Measurements from ENCODE around the gene MYOCD.

Gene MYOCD

GRCh38 chr17:12721581-12721980 lies 55.9 kb downstream of the MYOCD start:
- DNase-seq = no peak

- DNase-seq = no peak
Observed at GRCh38 chr17:12722282-12722681, 56.6 kb downstream of the MYOCD start.

DNA sequence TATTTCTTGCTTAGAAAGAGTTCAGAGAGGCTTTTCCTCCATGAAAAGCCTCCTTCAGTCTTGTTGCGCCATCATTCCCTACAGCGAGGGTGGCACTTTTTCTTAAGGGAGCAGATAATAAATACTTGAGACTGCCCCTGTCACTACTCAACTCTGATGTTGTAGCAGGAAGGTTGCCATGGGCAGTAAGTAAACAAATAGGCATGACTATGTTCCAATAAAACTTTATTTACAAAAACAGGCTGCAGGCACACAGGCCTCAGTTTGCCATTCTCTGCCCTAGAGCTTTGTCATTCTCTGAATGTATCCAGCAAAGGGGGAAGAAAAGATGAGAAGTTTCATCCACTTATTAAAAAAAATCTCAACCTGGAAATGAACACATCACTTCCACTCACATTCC lies 60.4 kb downstream of the MYOCD start:
- DNase-seq = no peak

DNA sequence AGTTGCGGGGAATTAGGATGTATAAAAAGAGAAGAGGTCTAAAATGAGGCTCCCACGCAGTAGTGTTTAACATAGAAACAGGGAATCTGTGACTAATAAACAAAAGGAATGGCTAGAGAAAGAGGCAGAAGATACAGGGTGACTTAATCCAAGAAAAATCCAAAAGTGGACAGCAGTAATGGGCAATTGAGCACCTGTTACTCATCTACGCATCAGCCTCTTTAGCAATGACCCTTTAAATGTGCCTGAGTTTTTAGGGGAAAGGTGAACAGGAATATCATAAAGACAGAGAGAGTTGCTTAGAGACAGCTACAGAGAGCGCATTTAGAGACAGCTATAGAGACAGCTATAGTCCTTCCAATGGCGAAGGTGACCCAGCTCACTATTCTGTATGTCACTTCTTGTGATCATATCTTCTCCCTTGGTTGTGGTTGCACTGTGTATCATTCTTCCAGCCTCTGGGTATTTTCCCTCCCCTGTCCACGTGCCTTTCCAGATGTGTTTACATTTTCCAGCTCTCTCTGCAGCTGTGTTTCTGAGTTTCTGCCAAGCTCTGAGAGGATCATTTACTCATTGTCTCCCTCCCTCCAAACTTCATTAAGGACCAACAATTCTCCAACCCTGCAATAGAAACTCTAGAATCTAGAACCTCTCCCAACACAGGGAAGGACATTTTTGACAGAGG lies 61.5 kb downstream of the MYOCD start:
- no peak for DNase-seq

DNA sequence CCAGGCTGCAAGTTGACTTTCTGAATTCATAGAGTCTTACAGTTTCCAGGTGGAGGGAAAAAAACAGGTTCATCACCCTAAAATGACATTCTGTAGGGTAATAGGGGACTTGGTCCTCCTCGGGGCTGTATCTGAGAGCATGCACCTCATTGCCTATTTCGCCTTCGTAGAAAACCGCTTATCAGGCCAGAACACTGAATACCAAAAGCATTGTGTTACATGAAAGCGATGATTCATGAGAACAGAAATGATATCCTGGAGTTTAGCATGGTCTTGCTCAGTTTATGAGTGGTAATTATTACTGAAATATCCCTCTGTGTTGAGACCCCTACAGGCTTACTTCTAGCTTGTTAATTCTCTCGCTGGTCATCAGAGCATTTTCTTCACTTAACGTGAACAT lies 62.2 kb downstream of the MYOCD start:
- DNase-seq = no peak

DNA sequence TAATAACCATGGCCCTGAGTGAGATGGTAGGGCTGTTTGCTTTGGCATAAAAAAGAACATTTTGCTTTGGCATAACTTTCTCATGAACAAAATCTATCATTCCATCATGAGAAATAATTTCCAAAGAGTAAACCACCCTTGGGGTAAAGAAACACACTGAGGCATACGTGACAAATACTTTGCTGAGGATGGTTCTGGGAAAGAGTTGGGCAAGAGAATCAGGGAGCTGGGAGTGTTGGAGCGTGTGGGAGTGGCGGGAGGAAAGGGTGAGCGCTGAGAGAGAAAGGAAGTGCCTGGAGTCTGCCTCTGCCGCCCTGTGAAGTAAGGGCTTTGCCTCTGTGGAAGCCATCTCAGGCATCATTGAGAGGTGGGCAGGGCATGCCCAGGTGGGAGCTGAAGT lies 63.4 kb downstream of the MYOCD start:
- no peak for DNase-seq

- no peak for DNase-seq
Observed at GRCh38 chr17:12730421-12730820, 64.7 kb downstream of the MYOCD start.

GRCh38 chr17:12730931-12731521 lies 65.3 kb downstream of the MYOCD start:
- no peak for DNase-seq

DNA sequence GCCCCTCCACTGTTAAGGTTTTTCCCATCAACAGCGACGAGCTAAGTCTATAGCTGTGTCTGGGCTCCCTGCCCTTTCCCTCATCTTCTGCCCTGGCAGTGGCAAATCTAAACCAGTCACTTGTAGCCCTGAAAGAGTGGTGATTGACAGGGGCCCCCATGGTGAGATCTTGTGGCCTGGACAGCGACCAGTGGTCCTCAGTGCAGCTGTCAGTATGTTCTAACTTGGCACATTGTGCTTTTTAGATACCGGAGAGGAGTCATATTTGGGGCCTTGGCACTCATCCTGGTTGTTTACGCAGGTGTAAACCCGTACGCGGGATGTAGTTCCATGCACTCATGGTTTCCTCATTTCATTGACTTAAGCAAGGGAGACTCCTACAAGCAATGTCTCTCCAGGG lies 66.1 kb downstream of the MYOCD start:
- no peak for DNase-seq

DNA sequence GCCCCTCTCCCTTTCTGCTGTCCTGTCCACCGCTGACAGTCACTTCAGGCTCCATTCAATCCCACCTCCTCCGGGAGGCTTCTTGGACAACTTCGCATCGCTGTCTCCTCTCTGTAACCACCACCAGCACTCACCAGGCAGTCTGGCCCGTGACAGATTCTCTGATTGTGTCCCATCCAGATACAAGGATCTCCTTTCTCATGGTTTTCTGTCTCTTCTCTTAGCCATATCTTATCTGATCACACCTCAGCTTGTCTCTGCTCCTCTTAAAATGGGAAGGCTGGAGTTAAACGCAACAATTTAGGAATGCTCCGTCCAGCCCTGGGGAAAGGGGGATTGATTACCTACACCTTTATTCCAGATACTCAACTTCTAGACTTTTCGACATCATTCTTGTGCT lies 66.7 kb downstream of the MYOCD start:
- no peak for DNase-seq

- no peak for DNase-seq
Observed at GRCh38 chr17:12734926-12735325, 69.2 kb downstream of the MYOCD start.

DNA sequence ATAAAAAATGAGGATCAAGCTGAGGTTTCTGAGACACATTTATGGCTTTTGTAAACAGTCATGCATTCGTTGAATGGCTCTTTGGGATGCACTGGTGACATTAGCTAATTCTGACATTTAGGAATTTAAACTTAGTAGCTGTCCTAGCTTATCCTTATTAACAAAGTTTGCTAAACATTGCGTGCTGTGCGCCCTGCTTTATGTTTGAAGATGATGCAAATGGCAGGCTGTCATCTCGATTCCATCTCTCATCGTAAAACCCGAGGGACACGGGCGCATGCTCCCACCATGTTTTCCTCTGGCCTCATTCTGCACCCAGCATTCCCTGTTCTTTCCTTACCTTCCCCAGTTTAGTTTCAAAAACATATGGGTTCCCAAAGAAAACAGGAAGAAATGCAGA lies 69.8 kb downstream of the MYOCD start:
- no peak for DNase-seq

GRCh38 chr17:12736526-12736925 lies 70.8 kb downstream of the MYOCD start:
- no peak for DNase-seq

- no peak for DNase-seq
Observed at GRCh38 chr17:12737740-12738469, 72.2 kb downstream of the MYOCD start.

GRCh38 chr17:12738624-12739023 lies 72.9 kb downstream of the MYOCD start:
- DNase-seq = no peak

- no peak for DNase-seq
Observed at GRCh38 chr17:12739500-12739899, 73.8 kb downstream of the MYOCD start.

- DNase-seq = no peak
Observed at GRCh38 chr17:12743046-12743445, 77.4 kb downstream of the MYOCD start.

- DNase-seq = no peak
Observed at GRCh38 chr17:12744298-12744697, 78.6 kb downstream of the MYOCD start.

DNA sequence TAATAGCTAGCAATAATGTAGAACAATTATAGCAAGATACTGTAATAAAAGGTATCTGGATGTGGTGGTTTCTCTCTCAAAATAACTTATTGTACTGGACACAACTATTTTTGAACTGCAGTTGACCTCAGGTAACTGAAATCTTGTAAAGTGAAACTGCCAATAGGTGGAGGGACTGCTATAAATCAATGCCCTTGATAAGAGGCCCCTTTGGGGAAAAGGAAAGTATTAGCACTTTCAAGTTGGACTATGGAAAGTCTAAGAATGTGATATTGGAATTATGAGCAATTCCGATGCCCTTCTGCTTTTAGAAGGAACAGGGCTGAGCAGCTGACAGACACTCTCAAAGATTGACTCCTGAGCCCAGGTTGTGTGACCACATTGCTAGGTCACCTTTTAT lies 79.1 kb downstream of the MYOCD start:
- DNase-seq = no peak

DNA sequence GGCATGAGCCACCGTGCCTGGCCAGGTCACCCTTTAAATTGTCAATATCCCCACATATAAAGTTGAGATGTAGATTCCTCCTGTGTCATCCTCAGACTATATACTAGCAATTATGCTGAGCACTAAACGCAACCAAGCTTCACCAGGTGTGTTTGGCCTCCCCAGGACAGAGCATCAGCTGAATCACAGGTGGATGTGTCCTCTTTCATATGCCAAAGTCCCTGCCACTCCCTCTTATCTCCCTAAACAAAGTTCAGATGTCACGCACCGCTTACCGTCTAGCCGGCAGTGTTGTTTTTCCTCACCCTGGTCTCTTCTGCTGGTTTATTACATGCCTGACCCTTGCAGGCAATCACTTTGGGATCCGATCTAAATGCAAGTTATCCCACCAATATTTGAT lies 79.8 kb downstream of the MYOCD start:
- no peak for DNase-seq

DNA sequence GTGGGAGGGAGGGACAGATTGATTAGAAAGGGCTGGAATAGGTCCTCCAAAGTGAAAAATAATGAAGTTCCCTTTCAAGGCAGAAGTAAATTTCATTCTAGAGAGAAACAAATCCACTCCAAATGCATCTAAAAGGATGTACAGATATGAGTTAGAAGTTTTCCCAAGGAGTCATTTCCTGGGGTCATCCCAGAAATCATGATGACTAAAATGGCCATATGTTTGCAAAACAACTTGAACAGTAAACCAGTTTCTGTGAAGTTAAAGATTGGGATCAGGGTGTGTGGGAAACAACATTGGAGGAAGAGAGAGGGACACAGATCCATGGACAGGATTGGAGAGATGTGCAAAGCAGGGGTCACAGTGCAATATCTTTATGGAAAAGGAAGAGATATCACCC lies 91.1 kb downstream of the MYOCD start:
- no peak for DNase-seq

GRCh38 chr17:12759090-12759489 lies 93.4 kb downstream of the MYOCD start:
- DNase-seq = no peak

DNA sequence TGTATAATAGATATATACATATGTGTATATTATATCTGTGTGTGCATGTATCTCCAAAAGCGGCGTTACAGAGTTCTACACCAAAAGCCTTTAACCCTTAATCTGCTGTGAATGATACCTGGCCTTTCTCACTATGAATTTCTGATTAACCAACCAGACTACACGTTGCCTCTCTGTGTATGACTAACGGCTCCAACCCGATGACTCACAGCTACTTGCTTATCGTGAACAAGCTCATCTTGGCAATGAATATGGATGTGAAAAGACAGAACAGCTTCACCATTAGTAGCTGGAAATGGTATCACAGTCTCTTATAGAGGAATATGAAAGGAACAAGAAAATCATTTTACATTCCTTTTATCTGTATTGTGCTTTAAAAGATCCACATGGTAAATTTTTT lies 99.9 kb downstream of the MYOCD start:
- no peak for DNase-seq

DNA sequence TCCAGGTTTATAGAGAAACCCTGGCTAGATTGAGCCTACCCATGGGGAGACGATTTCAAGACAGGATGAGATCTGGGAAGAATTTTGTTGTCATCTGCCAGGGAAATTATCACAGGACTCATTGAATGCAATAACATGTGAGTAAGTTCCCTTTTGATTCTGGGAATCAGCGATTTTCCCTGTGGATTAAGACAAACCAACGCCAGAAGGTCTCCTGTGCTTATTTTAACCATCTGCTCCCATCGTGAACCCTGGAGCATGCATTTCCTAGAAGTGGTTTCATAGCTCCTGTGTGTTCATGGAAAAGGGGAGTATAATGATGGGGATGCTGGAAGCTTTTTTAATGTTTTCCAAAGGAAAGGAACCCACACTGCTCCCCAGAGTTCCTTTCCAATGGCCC lies 102.6 kb downstream of the MYOCD start:
- DNase-seq = no peak

DNA sequence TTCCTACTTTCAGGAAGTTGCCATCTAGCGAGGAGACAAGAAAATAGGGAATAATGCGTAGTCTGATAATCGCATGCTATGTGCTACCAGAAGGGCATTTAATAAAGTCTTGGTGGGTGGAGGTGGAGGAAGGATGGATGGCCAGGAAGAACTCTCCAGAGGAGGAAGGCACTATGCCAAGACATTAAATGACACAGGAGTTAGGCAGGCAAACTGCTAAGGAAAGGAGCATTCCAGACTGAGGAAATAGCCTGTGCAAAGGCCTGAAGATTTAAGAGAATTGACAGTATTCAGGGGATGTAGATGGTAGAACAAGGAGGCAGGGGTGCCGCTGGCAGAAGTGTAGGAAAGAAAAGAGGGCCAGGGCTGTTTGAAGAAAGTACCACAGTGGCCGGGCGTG lies 104.3 kb downstream of the MYOCD start:
- DNase-seq = no peak
